Upper lobe of left lung (tissue), 4 donors: ENCODE results near the gene HPD.

Source experiments
- POLR2AphosphoS5 ChIP-seq, 2 donors: sonication (generic); formaldehyde crosslinking; IDR thresholded peaks; one replicate each; pipeline ENCODE4 v1.5.1; 2017; ENCODE audit warnings: antibody characterized with exemption in 2 of 2
- TF ChIP-seq, protein P1 (sequence below), 6 experiments: fragments of 450-650 bp in 4 of 6; fragments of 200-600 bp in 2 of 6; sonication (generic) in 2 of 6; IDR thresholded peaks; one replicate each; pipeline ENCODE4 v1.5.1; 2016 to 2019; ENCODE audit warnings: antibody characterized with exemption in 6 of 6

DNA sequence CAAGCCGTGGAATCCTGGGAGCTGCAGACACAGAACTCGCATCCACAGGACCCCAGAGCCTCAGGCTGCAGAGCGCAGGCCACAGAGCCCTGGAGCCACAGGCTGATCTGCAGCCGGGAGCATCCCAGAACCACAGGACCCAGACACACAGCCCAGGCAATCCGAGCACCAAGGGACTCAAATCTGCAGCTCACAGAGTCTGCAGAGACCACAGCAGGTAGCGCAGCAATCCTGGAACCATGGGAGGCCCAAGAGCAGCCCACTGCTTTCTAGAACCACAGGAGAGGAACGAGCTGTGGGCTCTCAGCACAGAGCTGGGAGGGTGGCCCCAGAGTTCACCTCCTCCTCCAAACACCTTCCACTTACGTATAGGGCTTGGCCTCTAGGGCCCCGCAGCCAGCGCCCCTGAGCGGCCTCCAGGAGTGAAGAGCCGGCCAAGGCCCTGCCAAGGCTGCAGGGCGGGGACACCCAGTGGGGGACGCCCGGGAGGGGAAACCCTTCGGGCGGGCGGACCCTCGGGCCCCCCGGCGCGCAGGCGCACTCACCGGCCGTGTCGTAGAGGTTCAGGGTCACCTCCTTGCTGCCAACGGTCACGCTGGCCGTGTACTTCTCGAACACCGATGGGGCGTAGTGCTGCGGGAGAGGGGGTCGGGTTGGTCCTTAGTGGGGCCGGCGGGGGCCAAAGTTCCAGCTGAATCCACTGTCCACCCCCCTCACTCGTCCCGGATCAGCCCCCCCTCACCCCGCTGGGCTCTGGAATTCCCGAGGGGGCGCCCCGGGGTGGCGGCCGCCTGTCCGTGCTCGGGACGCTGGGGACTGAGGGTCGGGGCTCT is 65.8 kb downstream of the HPD start:
- TF ChIP-seq POLR2AphosphoS5 (IDR thresholded peaks at IDR 0.05), result no peak
- TF ChIP-seq, protein P1, sequence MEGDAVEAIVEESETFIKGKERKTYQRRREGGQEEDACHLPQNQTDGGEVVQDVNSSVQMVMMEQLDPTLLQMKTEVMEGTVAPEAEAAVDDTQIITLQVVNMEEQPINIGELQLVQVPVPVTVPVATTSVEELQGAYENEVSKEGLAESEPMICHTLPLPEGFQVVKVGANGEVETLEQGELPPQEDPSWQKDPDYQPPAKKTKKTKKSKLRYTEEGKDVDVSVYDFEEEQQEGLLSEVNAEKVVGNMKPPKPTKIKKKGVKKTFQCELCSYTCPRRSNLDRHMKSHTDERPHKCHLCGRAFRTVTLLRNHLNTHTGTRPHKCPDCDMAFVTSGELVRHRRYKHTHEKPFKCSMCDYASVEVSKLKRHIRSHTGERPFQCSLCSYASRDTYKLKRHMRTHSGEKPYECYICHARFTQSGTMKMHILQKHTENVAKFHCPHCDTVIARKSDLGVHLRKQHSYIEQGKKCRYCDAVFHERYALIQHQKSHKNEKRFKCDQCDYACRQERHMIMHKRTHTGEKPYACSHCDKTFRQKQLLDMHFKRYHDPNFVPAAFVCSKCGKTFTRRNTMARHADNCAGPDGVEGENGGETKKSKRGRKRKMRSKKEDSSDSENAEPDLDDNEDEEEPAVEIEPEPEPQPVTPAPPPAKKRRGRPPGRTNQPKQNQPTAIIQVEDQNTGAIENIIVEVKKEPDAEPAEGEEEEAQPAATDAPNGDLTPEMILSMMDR (IDR thresholded peaks at IDR 0.05), result no peak
